GM19023 (cell line): Measurements from ENCODE around the gene TUBGCP5.
"Not testable (repeated sequence)": the region's sequence is repeated elsewhere in the genome, so short reads cannot be mapped to it uniquely, and the experiment has no call there.

ENCODE experiments used
- ATAC-seq: cut with Tn5 transposase; IDR thresholded peaks from one replicate; pipeline ENCODE4 v1.9.1; 2021; ENCODE audit warnings: mild to moderate bottlenecking, moderate library complexity; ENCODE audit not compliant: unreplicated experiment

TUBGCP5 gene

DNA sequence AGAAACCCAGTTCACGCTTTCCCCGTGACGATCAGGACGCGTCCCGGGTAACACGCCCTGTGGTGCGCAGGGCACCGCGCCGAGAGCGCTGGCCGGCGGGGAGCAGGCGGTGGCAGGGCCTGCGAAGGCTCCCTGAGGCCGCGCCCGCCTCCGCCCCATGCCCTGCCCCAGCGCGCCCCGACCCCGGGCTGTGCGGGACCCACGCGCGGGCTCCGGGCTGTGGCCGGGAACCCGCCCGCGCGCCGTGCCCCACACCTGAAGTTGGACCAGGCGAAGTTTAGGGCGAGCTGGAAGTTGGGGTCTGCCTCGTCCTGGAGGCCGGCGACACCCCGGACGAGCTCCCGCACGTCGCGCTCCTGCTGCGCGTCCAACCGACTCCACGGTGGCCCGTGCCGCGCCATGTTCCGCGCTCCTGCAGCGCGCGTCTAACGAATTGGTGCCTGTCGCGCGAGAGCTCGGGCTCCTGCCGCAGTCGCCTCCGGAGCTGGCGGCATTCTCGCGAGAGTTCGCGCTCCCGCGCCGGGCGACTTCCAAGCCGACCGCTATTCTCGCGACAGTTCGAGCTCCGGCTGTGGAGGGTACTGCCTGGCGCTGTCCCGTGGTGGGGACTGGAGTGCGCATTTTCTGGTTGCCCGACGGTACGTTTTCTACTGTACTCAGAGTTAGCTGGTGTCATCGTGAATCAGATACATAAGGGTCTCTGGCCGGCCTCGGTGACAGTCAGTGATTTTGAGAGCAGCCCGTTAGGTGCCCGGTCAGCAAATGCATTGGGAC, at the start of gene TUBGCP5:
Gene TUBGCP5 (minus strand): TSS at position 427 of the 774 bp plus-strand sequence. CDS start 26 bp downstream, at position 401.
- peak; percentile 91 for ATAC-seq

DNA sequence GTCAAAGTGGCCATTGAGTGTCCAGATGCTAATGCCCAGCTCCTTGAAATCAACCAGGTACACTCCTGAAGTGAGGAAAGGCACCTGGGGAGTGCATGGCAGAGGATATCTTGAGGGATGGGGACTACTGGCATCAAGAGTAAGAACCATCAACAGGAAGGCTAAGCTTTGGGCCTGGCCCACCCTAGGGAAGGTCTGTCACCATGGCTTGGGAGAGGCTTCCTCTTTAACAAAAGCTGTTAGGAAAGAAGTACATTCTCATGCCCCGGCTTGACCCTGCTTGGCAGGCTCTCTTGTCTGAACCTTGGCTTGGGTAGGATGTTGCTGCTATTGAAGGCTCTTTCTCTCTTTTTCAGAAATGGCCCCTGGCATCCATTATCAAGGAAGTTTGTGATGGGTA, 43.7 kb upstream of the TUBGCP5 start:
- no peak for ATAC-seq

DNA sequence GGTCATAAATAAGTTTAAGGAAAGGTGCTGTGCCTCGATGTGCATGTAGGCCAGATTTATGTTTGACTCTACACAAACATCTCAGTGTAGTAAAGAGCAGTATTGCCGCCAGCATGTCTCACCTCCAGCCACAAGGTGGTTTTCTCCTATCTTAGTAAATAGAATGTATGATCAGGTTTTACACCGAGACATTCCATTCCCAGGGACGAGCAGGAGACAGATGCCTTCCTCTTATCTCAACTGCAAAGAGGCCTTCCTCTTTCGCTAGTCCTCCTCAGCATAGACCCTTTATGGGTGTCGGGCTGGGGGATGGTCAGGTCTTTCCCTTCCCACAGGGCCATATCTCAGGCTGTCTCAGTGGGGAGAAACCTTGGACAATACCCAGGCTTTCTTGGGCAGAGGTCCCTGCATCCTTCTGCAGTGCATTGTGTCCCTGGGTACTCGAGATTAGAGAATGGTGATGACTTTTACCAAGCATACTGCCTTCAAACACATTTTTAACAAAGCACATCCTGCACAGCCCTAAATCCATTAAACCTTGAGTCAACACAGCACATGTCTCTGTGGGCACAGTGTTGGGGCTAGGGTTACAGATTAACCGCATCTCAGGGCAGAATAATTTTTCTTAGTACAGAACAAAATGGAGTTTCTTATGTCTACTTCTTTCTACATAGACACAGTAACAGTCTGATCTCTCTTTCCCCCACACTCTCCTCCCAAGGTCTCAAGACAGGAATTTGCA, 42.8 kb upstream of the TUBGCP5 start:
- ATAC-seq, result not testable (repeated sequence)

DNA sequence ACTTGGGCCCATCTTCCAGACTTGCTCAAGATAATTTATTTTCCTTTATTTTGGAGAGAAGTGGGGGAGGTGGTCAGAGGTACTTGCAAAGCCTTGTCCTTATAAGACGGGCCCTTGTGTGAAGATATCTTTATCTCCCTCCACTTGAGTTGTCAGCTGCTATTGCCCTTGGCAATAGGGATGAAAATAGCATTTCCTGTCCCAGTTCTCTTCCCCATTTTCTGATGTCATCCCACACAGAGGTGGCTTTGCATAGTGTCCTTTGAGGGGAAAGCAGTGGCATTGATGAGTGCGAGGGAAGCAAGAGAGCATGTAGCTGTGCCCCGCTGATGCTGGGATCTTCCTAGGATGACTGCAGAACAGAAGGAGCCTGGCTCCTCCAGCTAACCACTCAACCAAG, 41.9 kb upstream of the TUBGCP5 start:
- ATAC-seq, result no peak

DNA sequence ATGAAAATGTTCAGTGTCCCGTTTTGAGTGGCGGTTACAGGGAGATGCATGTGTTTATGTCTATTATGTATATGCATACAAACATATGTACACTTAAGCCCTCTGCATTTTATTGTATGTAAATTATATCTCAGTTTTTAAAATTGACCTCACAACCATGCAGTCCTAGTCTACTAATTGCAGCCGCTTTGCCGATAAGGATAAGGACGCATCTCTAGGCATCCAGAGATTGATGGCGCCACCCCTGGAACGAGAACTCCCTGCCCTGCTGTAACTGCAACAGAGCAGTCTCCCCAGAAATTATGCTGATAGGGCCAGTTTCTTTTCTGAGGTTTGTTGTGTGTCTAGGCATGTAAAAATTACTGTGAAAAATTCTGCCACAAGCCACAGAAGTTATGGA, 40.4 kb upstream of the TUBGCP5 start:
- no peak for ATAC-seq

DNA sequence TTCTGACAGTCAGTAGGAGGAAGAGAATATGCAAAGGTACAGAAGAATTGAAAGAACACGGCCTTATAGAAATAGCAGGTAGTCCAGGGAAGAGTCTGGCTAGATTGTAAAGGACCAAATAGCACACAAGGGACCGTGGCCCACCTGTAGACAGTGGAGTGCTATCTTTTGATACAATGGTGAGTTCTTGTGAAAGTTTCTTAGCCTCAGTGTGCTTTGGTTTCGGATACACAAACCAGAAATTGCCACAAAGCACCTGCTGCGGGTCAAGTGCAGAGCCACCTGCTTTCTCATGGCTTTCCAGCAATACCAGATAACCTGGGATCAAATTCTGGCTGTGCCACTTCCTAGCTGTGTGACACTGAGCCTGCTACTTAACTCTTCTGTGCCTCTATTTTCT, 36.6 kb upstream of the TUBGCP5 start:
- ATAC-seq, result no peak

DNA sequence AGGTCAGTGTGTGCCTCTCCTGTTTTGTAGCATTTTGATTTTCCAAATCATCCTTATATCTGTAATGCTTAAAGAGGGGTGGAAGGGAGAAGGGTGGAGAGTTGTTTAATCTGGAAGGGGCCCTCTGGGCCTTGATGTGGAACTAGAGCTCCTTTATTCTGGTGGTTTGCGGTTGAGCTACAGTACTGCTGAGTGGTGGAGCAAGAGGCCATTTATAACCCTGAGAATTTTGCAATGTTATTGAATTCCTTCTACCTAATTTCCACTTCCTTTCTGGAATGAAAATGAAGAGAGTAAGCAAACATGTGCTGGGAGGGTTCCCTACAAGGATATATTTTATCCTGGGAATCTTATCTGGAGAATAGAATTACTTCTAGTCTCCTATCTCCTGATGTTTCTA, 35.3 kb upstream of the TUBGCP5 start:
- no peak for ATAC-seq

DNA sequence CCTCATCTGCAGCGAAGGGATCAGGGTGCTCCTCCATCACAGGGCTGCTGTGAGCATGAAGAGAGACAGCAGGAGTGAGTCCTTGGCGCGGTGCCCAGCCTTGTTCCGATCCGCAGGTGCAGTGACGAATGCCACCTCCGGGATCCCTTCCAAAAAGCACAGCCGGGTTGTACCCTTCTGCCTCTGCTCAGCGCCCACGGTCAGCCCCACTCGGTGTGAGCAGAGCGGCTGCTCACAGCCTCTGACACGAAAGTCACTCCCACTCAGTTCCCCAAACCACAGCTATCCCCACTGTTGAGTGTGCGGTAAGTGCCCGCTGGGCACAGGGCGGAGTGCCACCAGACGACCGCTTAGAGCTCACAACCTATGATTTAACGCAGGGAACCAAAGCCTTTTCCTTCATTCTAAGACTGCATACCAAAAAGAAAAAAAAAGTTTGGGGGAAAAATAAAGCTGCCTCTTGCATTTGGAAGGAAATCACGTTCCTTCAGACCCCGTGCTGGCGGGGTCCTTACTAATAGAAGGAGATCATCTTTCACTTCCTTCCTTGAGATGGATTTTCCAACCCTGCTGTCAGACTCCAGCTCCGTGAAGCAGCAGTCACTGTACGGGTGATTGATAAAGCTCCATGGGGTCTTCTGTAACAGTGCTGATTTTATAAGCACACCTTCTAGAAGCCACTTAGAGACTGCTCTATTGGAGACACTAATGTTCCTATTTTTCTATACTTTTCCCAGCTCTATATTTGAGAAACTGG, 34.7 kb upstream of the TUBGCP5 start:
- no peak for ATAC-seq

DNA sequence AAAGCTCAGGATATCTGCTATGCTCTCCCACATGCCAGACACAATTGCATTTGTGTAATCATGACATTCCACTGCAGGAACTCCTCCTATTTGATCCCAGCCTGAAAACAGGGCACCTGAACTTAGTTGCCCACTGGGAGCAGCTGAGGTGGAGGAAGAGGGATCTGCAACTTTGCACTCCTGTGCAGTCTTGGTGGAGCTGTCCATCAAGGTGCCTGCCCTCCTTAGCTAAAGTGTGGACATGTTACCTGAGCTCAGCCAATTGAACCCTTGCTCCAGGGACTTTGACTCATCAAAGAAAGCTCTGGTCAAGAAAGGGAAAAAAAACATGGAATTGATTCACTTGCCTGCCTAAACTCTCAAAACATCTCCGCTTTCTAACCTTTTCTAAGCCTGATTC, 33.3 kb upstream of the TUBGCP5 start:
- ATAC-seq, result no peak

DNA sequence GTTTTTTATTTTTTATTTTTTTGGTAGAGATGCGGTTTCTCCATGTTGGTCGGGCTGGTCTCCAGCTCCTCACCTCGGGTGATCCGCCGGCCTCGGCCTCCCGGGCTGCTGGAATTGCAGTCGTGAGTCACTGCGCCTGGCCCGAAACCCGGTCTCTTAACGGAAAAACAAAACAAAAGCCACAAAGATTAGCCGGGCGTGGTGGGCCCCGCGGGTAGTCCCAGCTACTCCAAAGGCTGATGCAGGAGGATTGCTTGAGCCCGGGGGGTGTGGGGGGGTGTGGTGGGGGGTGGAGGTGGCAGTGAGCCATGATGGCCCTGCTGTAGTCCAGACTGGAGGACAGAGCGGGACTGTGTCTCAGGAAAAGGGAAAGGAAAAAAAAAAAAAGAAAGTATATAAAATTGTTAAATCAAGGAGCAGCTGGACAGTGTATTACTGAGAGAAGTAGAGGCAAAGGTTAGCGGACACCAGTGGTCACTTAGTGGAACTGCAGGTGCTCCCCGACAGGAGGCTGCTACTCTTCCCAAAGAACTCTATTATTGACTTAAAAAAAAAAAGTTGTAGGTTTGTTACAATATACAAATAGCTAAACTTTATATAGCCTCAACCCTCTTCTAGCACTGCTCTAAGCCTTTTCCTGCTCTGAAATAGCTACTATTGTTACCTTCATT, 30.3 kb upstream of the TUBGCP5 start:
- no peak for ATAC-seq

DNA sequence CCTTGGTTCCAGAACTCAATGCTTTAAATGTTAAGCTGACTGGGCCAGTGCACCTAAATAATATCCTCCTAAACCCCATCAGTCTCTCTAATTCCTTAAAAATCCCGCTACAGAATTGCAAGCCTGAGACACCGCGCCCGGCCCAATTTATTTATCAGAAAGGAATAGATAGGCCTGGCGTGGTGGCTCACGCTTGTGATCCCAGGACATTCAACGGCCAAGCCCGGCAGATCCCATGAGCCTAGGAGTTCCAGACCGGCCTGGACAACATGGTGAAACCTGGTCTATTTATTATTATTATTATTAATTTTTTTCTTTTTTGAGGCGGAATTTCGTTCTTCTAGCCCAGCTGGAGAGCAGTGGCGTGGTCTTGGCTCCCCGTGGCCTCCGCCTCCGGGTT, 28.0 kb upstream of the TUBGCP5 start:
- ATAC-seq, result no peak

DNA sequence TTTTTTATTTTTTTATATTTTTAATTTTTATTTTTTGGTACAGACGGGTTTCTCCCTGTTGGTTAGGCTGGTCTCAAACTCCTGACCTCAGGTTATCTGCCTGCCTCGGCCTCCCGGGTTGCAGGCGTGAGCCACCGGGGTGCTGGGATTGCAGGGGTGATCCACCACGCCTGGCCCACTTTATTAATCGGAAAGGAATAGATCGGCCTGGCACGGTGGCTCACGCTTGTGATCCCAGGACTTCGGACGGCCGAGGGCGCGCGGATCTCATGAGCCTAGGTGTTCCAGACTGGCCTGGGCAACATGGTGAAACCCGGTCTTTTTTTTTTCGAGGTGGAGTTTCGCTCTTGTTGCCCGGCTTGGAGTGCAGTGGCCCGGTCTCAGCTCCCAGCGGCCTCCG, 26.5 kb upstream of the TUBGCP5 start:
- no peak for ATAC-seq

DNA sequence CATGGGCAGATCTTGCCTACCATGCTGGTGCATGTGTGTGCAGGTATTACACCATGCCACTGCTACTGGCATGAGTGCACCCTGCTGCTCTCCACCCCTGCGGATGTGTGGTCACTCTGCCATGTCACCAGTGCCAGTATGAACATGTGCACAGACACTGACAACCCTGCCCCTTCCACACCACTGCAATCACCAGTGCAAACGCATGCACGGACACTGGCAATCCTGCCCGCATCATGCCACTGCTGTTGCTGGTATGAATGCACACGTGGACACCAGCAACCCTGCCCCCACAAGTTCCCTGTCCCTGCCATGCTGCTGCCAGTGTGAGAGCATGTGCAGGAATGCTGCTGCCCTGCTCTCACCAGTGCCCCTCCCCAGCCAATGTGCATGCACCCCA, 24.8 kb upstream of the TUBGCP5 start:
- no peak for ATAC-seq

DNA sequence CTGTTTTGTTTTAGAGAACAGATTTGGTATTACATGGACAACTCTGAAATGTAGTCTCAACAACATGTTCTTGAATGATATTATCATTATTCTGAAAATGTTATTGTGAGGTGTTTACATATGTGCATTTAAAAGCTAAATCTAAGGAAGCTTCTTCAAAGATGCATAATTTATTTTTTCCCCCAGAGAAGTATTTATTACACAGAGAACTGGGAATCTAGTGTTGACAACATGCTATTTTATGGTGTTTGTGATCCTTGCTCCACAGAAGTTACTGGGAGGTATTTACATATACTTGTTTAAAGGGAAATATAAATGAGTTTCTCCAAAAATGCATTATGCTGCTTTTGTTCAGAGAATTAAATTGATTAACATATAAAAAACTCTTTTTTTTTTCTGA, 18.3 kb upstream of the TUBGCP5 start:
- ATAC-seq, result no peak

DNA sequence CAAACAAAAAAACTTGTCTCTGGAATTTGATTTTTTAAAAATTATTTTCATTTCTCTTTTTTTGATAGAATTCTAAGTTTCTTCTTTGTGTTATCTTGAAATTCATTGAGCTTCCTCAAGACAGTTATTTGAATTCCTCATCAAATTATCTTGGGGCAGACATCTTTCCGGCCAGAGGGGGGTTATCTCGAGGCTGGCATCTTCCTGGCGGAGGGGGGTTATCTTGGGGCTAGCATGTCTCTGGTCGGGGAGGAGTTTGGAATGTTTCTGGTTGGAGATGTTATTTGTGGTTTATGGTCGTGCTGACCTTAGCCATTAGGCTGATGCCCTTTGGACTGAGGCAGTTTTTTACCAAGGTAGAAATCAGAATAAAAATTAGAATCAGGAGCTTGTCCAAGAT, 15.9 kb upstream of the TUBGCP5 start:
- ATAC-seq, result no peak

DNA sequence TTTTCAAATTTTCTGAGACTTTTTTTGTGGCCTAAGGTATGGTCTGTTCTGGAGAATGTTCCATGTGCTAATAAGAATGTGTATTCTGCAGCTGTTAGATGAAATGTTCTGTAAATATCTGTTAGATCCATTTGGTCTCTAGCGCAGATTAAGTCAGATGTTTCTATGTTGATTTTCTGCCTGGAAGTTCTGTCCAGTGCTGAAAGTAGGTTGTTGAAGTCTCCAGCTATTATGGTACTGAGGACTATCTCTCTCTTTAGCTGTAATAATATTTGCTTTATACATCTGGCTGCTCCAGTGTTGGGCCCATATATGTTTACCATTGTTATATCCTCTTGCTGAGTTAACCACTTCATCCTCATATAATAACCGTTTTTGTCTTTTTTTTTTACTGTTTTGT, 13.2 kb upstream of the TUBGCP5 start:
- no peak for ATAC-seq

DNA sequence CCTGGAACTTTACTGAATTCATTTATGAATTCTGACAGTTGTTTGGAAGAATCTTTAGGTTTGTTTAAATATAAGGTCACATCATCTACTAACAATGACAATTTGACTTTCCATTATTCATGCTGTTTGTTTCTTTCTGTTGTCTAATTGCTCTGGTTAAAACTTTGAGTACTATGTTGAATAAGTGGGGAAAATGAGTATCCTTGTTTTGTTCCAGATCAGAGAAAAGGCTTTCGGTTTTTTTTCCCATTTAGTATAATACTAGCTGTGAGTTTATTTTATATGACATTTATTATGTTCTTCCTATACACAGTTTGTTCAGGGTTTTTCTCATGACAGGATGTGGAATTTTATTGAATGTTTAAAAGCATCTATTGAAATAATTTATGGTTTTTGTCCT, 11.3 kb upstream of the TUBGCP5 start:
- ATAC-seq, result no peak

DNA sequence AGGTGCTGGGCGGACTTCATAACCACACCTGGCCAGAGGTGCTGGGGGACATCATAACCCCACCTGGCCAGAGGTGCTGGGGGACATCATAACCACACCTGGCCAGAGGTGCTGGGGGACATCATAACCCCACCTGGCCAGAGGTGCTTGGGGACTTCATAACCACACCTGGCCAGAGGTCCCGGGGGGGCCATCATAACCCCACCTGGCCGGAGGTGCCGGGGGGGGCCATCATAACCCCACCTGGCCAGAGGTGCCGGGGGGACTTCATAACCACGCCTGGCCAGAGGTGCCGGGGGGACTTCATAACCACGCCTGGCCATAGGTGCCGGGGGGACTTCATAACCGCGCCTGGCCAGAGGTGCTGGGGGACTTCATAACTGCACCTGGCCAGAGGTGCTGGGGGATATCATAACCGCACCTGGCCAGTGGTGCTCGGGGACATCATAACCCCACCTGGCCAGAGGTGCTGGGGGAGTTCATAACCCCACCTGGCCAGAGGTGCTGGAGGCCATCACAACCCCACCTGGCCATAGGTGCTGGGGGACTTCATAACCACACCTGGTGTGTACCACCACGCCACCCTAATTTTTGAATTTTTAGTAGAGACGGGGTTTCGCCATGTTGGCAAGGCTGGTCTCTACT, 10.7 kb upstream of the TUBGCP5 start:
- ATAC-seq, result no peak

DNA sequence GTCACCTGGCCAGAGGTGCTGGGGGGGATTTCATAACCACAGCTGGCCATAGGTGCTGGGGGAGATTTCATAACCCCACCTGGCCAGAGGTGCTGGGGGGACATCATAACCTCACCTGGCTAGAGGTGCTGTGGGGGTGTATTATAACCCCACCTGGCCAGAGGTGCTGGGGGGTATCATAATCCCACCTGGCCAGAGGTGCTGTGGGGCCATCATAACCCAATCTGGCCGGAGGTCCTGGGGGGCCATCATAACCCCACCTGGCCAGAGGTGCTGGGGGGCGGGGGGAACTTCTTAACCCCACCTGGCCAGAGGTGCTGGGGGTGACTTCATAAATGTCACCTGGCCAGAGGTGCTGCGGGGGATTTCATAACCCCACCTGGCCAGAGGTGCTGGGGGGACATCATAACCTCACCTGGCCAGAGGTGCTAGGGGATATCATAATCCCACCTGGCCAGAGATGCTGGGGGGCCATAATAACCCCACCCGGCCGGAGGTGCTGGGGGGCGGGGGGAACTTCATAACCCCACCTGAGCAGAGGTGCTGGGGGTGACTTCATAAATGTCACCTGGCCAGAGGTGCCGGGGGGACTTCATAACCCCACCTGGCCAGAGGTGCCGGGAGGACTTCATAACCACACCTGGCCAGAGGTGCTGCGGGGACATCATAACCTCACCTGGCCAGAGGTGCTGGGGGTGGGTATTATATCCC, 9.4 kb upstream of the TUBGCP5 start:
- ATAC-seq, result not testable (repeated sequence)

DNA sequence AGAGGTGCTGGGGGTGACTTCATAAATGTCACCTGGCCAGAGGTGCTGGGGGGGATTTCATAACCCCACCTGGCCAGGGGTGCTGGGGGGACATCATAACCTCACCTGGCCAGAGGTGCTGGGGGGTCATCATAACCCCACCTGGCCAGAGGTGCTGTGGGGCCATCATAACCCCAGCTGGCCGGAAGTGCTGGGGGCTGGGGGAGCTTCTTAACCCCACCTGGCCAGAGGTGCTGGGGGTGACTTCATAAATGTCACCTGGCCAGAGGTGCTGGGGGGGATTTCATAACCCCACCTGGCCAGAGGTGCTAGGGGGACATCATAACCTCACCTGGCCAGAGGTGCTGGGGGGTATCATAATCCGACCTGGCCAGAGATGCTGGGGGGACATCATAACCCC, 4.6 kb upstream of the TUBGCP5 start:
- ATAC-seq, result not testable (repeated sequence)
